Nasal cavity respiratory epithelium epithelial cell of viscerocranial mucosa (primary cell): Measurements from ENCODE around the gene MS4A6E. TPM values are rescaled to one million over a fixed set of nuclear protein-coding genes. Genes with fewer than 3 reads are reported as not detected.

ENCODE experiments used
- total RNA-seq: library from RNA; depleted of rRNA; stranded (reverse); fragments of >200 nt; gene quantifications from 2 replicates; pipeline ENCODE4 v1.2.3, GENCODE V29; 2014

Gene MS4A6E, protein sequence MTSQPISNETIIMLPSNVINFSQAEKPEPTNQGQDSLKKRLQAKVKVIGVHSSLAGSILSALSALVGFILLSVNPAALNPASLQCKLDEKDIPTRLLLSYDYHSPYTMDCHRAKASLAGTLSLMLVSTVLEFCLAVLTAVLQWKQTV
- not detected in 2 replicates for total RNA-seq

GRCh38 chr11:60326955-60327354, at the start of gene MS4A6E:
Gene MS4A6E (plus strand): TSS chr11:60327255. CDS start chr11:60334896, 7,641 bp downstream.

DNA sequence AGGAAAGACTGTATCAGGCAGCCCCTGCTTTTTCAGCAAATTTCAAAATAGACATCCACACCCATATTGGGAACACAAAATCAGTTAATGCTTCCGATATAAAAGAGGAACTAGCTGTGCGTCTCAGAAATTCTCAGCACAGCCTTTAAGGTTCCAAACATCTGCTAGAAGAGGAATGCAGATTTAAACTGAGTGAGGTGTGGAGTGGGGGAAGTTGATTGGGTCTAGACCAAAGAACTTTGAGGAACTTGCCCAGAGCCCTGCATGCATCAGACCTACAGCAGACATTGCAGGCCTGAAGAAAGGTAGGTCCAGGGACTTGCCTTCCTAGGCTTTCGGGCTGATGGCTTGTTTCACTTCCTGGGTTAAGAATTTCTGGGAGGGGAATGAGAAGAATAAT, 46.6 kb upstream of the MS4A6E start, which contains the start of gene MS4A4A:
Gene MS4A4A (plus strand): TSS at position 255 of the 400 bp plus-strand sequence. CDS start 10 bp downstream, at position 265.

DNA sequence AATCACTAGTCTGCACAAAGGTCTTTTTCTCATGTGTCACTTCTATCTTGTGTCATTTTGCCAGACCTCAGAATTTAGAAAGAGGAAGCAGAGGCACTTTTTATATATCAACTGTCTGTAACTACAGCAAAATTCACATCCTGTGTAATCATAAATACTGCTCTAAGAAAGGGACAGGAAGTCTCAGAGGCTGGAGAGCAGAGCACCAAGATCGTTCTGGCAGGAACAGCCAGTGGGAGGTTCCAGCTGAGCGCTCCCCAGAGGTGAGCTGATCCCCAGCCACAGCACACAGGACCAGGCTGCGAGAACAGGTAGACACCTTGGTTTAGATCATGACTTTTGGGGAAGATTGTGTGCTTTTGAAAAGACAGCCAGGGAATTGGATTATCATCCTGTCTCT, 51.3 kb downstream of the MS4A6E start, which contains the start of gene MS4A7:
Gene MS4A7 (plus strand): TSS at position 179 of the 400 bp plus-strand sequence. CDS start 4,610 bp downstream, outside the sequence.

Other genes starting within 250 kb of the MS4A6E start
- not detected in 2 replicates for gene MS4A2, start 238.6 kb upstream of the MS4A6E start, total RNA-seq
- not detected in 2 replicates for gene MS4A6A, start 144.2 kb upstream of the MS4A6E start, total RNA-seq
- not detected in 2 replicates for gene MS4A4E, start 84.1 kb upstream of the MS4A6E start, total RNA-seq
- gene MS4A4A, start 46.6 kb upstream of the MS4A6E start, total RNA-seq, result not detected in 2 replicates
- not detected in 2 replicates for gene MS4A7, start 51.3 kb downstream of the MS4A6E start, total RNA-seq
- not detected in 2 replicates for gene MS4A14, start 69.2 kb downstream of the MS4A6E start, total RNA-seq
- gene MS4A5, start 102.3 kb downstream of the MS4A6E start, total RNA-seq, result not detected in 2 replicates
- gene MS4A1, start 128.6 kb downstream of the MS4A6E start, total RNA-seq, result not detected in 2 replicates
- gene MS4A12, start 165.5 kb downstream of the MS4A6E start, total RNA-seq, result not detected in 2 replicates
- gene MS4A13, start 188.1 kb downstream of the MS4A6E start, total RNA-seq, result not detected in 2 replicates